Left kidney (tissue), 2 donors: ENCODE measurements around the gene RIMS1. TPM values are rescaled to one million over a fixed set of nuclear protein-coding genes. Genes with fewer than 3 reads are reported as not detected.

Source experiments
- DNase-seq: peaks from one replicate; pipeline ENCODE4 v3.0.0-alpha.2; 2013
- polyA plus RNA-seq: library from polyadenylated mRNA; unstranded; fragments of 120-200 nt; gene quantifications from one replicate; pipeline ENCODE4 v1.2.1, GENCODE V29; 2013; ENCODE audit not compliant: insufficient read length

The RIMS1 gene
- polyA plus RNA-seq, 1 donor = 2.8 TPM

- DNase-seq = no peak
Measured at GRCh38 chr6:72238900-72239299, 352.6 kb downstream of the RIMS1 start.

- peak; percentile 39 for DNase-seq
Measured at GRCh38 chr6:72245565-72245964, 359.2 kb downstream of the RIMS1 start.

- no peak for DNase-seq
Measured at GRCh38 chr6:72246926-72247325, 360.6 kb downstream of the RIMS1 start.

- DNase-seq = no peak
Measured at GRCh38 chr6:72248621-72249020, 362.3 kb downstream of the RIMS1 start.

GRCh38 chr6:72250664-72251063 lies 364.3 kb downstream of the RIMS1 start:
- no peak for DNase-seq

GRCh38 chr6:72260489-72260888 lies 374.1 kb downstream of the RIMS1 start:
- DNase-seq = no peak

- DNase-seq = no peak
Measured at GRCh38 chr6:72261554-72261953, 375.2 kb downstream of the RIMS1 start.

- DNase-seq = no peak
Measured at GRCh38 chr6:72262254-72262653, 375.9 kb downstream of the RIMS1 start.

- no peak for DNase-seq
Measured at GRCh38 chr6:72267470-72267869, 381.1 kb downstream of the RIMS1 start.

- no peak for DNase-seq
Measured at GRCh38 chr6:72271531-72271930, 385.2 kb downstream of the RIMS1 start.

GRCh38 chr6:72272958-72273357 lies 386.6 kb downstream of the RIMS1 start:
- DNase-seq = no peak

GRCh38 chr6:72275888-72276287 lies 389.5 kb downstream of the RIMS1 start:
- no peak for DNase-seq

- DNase-seq = no peak
Measured at GRCh38 chr6:72282201-72282600, 395.9 kb downstream of the RIMS1 start.

- no peak for DNase-seq
Measured at GRCh38 chr6:72283571-72283970, 397.2 kb downstream of the RIMS1 start.

- DNase-seq = no peak
Measured at GRCh38 chr6:72286911-72287311, 400.6 kb downstream of the RIMS1 start.

- no peak for DNase-seq
Measured at GRCh38 chr6:72287801-72288200, 401.5 kb downstream of the RIMS1 start.

- DNase-seq = no peak
Measured at GRCh38 chr6:72288592-72288991, 402.2 kb downstream of the RIMS1 start.

- no peak for DNase-seq
Measured at GRCh38 chr6:72290620-72291019, 404.3 kb downstream of the RIMS1 start.

- no peak for DNase-seq
Measured at GRCh38 chr6:72296375-72296774, 410.0 kb downstream of the RIMS1 start.

- DNase-seq = no peak
Measured at GRCh38 chr6:72305971-72306370, 419.6 kb downstream of the RIMS1 start.

- no peak for DNase-seq
Measured at GRCh38 chr6:72316675-72317380, 430.5 kb downstream of the RIMS1 start.

- no peak for DNase-seq
Measured at GRCh38 chr6:72321788-72322187, 435.4 kb downstream of the RIMS1 start.

GRCh38 chr6:72322771-72323170 lies 436.4 kb downstream of the RIMS1 start:
- DNase-seq = no peak

- DNase-seq = no peak
Measured at GRCh38 chr6:72324591-72324990, 438.2 kb downstream of the RIMS1 start.

- no peak for DNase-seq
Measured at GRCh38 chr6:72328775-72329174, 442.4 kb downstream of the RIMS1 start.
